MM.1S (cell line): ENCODE data around the gene PCED1B.

Source experiments
- DNase-seq: peaks from one replicate; pipeline ENCODE4 v3.0.0-alpha.2; 2015
- H2AFZ ChIP-seq: fragments of 300-600 bp; sonication (generic); 2 replicates; pipeline ENCODE4 v1.6.0; 2016; ENCODE audit warnings: antibody characterized with exemption, low read length
- H3F3A ChIP-seq: fragments of 300-600 bp; sonication (generic); 2 replicates; pipeline ENCODE4 v1.6.1; 2016; ENCODE audit warnings: mild to moderate bottlenecking, antibody characterized with exemption, low read length, moderate library complexity, mixed read lengths; ENCODE audit not compliant: insufficient read depth
- H3K27ac ChIP-seq: fragments of 300-600 bp; sonication (generic); 2 replicates; pipeline ENCODE4 v1.5.1; 2016; ENCODE audit warnings: mild to moderate bottlenecking, low read length
- H3K27me3 ChIP-seq: fragments of 300-600 bp; sonication (generic); replicated peaks from 2 replicates; pipeline ENCODE4 v1.6.0; 2016; ENCODE audit warnings: low read length; ENCODE audit not compliant: insufficient read depth
- H3K36me3 ChIP-seq: fragments of 300-600 bp; sonication (generic); replicated peaks from 2 replicates; pipeline ENCODE4 v1.6.1; 2016; ENCODE audit warnings: mild to moderate bottlenecking, low read length, mixed read lengths; ENCODE audit not compliant: insufficient read depth
- H3K4me1 ChIP-seq: fragments of 300-600 bp; sonication (generic); 2 replicates; pipeline ENCODE4 v1.6.1; 2016; ENCODE audit warnings: low read length, mixed read lengths
- H3K4me2 ChIP-seq: fragments of 300-600 bp; sonication (generic); 2 replicates; pipeline ENCODE4 v1.6.0; 2016; ENCODE audit warnings: low read depth, low read length
- H3K4me3 ChIP-seq: fragments of 300-600 bp; sonication (generic); 2 replicates; pipeline ENCODE4 v1.5.1; 2016; ENCODE audit warnings: low read length, mixed read lengths
- H3K79me2 ChIP-seq: fragments of 300-600 bp; sonication (generic); 2 replicates; pipeline ENCODE4 v1.6.1; 2016; ENCODE audit warnings: mixed run types, low read length, mixed read lengths
- H3K9ac ChIP-seq: fragments of 300-600 bp; sonication (generic); 2 replicates; pipeline ENCODE4 v1.6.1; 2016; ENCODE audit warnings: low read length, mixed read lengths
- H3K9me2 ChIP-seq: fragments of 300-600 bp; sonication (generic); replicated peaks from 2 replicates; pipeline ENCODE4 v1.6.1; 2016; ENCODE audit warnings: mild to moderate bottlenecking, low read length, mixed read lengths; ENCODE audit not compliant: insufficient read depth
- H3K9me3 ChIP-seq: fragments of 300-600 bp; sonication (generic); replicated peaks from 2 replicates; pipeline ENCODE4 v1.6.1; 2016; ENCODE audit warnings: mild to moderate bottlenecking, low read length, mixed read lengths; ENCODE audit not compliant: insufficient read depth
- H4K20me1 ChIP-seq: fragments of 300-600 bp; sonication (generic); 2 replicates; pipeline ENCODE4 v1.6.1; 2016; ENCODE audit warnings: mild to moderate bottlenecking, low read length, moderate library complexity, mixed read lengths; ENCODE audit not compliant: insufficient read depth
- EZH2 ChIP-seq: fragments of 300-600 bp; sonication (generic); optimal IDR thresholded peaks from 2 replicates; pipeline ENCODE3; 2017; ENCODE audit warnings: low read depth, mild to moderate bottlenecking, antibody characterized with exemption, low read length, mixed read lengths
- EZH2phosphoT487 ChIP-seq: fragments of 300-600 bp; sonication (generic); IDR thresholded peaks from 2 replicates; pipeline ENCODE4 v1.6.1; 2018; ENCODE audit warnings: antibody characterized with exemption, low read length
- TF ChIP-seq, protein P1 (sequence below): fragments of 300-600 bp; sonication (generic); IDR thresholded peaks from 2 replicates; pipeline ENCODE4 v1.5.1; 2016; ENCODE audit warnings: antibody characterized with exemption, low read length, mixed read lengths

PCED1B gene

GRCh38 chr12:47035484-47035883 lies 43.9 kb upstream of the PCED1B start:
- H3K4me2 ChIP-seq: no peak overlapping the region
- no peak overlapping the region for H3K27ac ChIP-seq
- TF ChIP-seq, protein P1, sequence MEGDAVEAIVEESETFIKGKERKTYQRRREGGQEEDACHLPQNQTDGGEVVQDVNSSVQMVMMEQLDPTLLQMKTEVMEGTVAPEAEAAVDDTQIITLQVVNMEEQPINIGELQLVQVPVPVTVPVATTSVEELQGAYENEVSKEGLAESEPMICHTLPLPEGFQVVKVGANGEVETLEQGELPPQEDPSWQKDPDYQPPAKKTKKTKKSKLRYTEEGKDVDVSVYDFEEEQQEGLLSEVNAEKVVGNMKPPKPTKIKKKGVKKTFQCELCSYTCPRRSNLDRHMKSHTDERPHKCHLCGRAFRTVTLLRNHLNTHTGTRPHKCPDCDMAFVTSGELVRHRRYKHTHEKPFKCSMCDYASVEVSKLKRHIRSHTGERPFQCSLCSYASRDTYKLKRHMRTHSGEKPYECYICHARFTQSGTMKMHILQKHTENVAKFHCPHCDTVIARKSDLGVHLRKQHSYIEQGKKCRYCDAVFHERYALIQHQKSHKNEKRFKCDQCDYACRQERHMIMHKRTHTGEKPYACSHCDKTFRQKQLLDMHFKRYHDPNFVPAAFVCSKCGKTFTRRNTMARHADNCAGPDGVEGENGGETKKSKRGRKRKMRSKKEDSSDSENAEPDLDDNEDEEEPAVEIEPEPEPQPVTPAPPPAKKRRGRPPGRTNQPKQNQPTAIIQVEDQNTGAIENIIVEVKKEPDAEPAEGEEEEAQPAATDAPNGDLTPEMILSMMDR: no peak
- TF ChIP-seq EZH2 (no peak), EZH2phosphoT487 (no peak)
- no peak for DNase-seq
- no peak overlapping the region for H3K4me3 ChIP-seq
- no peaks in the 10 kb centered on the region for H3K79me2 ChIP-seq
- no peaks in the 10 kb centered on the region for H3F3A ChIP-seq
- H4K20me1 ChIP-seq: no peaks in the 10 kb centered on the region
- H3K9ac ChIP-seq: no peak overlapping the region
- H3K9me2 ChIP-seq: no peaks in the 10 kb centered on the region
- H3K27me3 ChIP-seq: no peaks in the 10 kb centered on the region
- H3K9me3 ChIP-seq: no peaks in the 10 kb centered on the region
- peaks cover 10% of the 10 kb centered on the region; the same call in 1 of the 2 replicates for H3K4me1 ChIP-seq
- H2AFZ ChIP-seq: no peak overlapping the region
- no peaks in the 10 kb centered on the region for H3K36me3 ChIP-seq

- Histone ChIP-seq H4K20me1 (no peaks in the 10 kb centered on the region), H3K4me2 (no peak overlapping the region), H3K9me2 (no peaks in the 10 kb centered on the region), H3K9me3 (no peaks in the 10 kb centered on the region), H3K4me3 (no peak overlapping the region), H3F3A (no peaks in the 10 kb centered on the region), H3K36me3 (no peaks in the 10 kb centered on the region), H3K27ac (no peak overlapping the region), H2AFZ (no peak overlapping the region), H3K4me1 (peaks cover 10% of the 10 kb centered on the region; the same call in 1 of the 2 replicates), H3K9ac (no peak overlapping the region), H3K79me2 (no peaks in the 10 kb centered on the region), H3K27me3 (no peaks in the 10 kb centered on the region)
- TF ChIP-seq, protein P1: no peak
- TF ChIP-seq EZH2phosphoT487: no peak
- no peak for TF ChIP-seq EZH2
- DNase-seq: no peak
Observed at GRCh38 chr12:47038270-47038748, 41.1 kb upstream of the PCED1B start.

DNA sequence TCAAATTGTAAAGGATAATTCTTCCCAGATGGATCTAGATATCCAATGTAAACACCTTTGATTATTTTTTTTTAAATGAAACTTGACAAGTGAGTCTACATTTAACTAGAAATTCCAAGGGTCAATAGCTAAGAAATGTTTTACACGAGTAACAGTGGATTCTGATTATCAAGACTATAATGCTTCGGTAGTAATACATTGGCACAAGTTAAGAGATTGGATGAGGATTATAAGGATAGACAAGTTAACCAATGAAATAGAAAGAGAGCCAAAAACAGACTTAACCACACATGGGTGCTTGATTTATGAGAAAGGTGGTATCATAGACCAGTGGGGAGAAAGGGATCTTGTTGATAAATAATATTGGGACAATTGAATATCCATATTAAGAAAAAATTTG lies 40.3 kb upstream of the PCED1B start:
- Histone ChIP-seq H3K9me2 (no peaks in the 10 kb centered on the region), H3K4me3 (no peak overlapping the region), H3K9me3 (no peaks in the 10 kb centered on the region), H4K20me1 (no peaks in the 10 kb centered on the region), H3K4me1 (peaks cover 5% of the 10 kb centered on the region; the same call in 1 of the 2 replicates), H3K9ac (no peak overlapping the region), H3K27ac (no peak overlapping the region), H3F3A (no peaks in the 10 kb centered on the region), H2AFZ (no peak overlapping the region), H3K79me2 (no peaks in the 10 kb centered on the region), H3K36me3 (no peaks in the 10 kb centered on the region), H3K27me3 (no peaks in the 10 kb centered on the region), H3K4me2 (no peak overlapping the region)
- no peak for DNase-seq
- TF ChIP-seq, protein P1: no peak
- TF ChIP-seq EZH2phosphoT487 (no peak), EZH2 (no peak)
